ENCODE data around the gene E2F4. TPM values are rescaled to one million over a fixed set of nuclear protein-coding genes. Genes with fewer than 3 reads are reported as not detected.

Gene E2F4
- total RNA-seq, 1 experiment from 2014 or later: 74.5 TPM

- H3K36me3 ChIP-seq (ENCODE audit: control insufficient read depth, insufficient read depth, low read length): peaks cover 12% of the 10 kb centered on the region; the same call in 1 of the 2 replicates
- peaks cover 7% of the 10 kb centered on the region for H3K4me1 ChIP-seq (ENCODE audit: control insufficient read depth, insufficient read depth, low read length)
- DNase-seq (ENCODE audit: low read depth, low spot score): no peak
- no peak overlapping the region for H3K4me3 ChIP-seq (ENCODE audit: low read depth in 2 of 2, low read length in 2 of 2)
- BruUV-seq (replicated peaks): no TSS peak
- H3K9me3 ChIP-seq (ENCODE audit: control insufficient read depth, insufficient read depth, low read depth, low read length): no peaks in the 10 kb centered on the region
- H3K27ac ChIP-seq (ENCODE audit: low read length): no peak overlapping the region
- ATAC-seq: no peak
- CTCF ChIA-PET: interaction anchor here (0.5 kb wide), 1 partner anchor 167 kb away, joined by 4 read pairs; no protein-coding TSS in a partner anchor
- no peaks in the 10 kb centered on the region for H3K27me3 ChIP-seq (ENCODE audit: control insufficient read depth, insufficient read depth, low read length)
- intact Hi-C loops (cut with micrococcal nuclease; ENCODE audit: unreplicated experiment): loop anchor here (10.0 kb wide), 1 partner anchor 234 kb away; no protein-coding TSS in a partner anchor
- POLR2A ChIA-PET: no interaction called here
- TF ChIP-seq POLR2AphosphoS5 (IDR thresholded peaks at IDR 0.05; ENCODE audit: low read depth, low read length) (no peak), SIN3A (IDR thresholded peaks at IDR 0.05; ENCODE audit: borderline replicate concordance, insufficient read depth, low read depth, low read length) (no peak), CTCF (IDR thresholded peaks at IDR 0.05) (no peak), TCF7L2 (IDR thresholded peaks at IDR 0.05; ENCODE audit: low read depth, low read length) (no peak), REST (IDR thresholded peaks at IDR 0.05; ENCODE audit: insufficient read depth in 1 of 2, low read depth in 2 of 2, low read length in 1 of 2) (no peak)
- in situ Hi-C loops (cut with HindIII; ENCODE audit: low pct_unique_long_range_greater_than_20kb, low sequenced_read_pairs): no loop called here
Observed at GRCh38 chr16:67188323-67188722, 3.6 kb upstream of the E2F4 start.

- DNase-seq (ENCODE audit: low read depth, low spot score) (no peak), ATAC-seq (no peak)
- peaks cover 12% of the 10 kb centered on the region; the same call in 1 of the 2 replicates for H3K36me3 ChIP-seq (ENCODE audit: control insufficient read depth, insufficient read depth, low read length)
- POLR2A ChIA-PET: no interaction called here
- CTCF ChIA-PET: interaction anchor here (0.5 kb wide), 1 partner anchor 168 kb away, joined by 4 read pairs; no protein-coding TSS in a partner anchor
- intact Hi-C loops (cut with micrococcal nuclease; ENCODE audit: unreplicated experiment): loop anchor here (10.0 kb wide), 1 partner anchor 234 kb away; no protein-coding TSS in a partner anchor
- H3K27me3 ChIP-seq (ENCODE audit: control insufficient read depth, insufficient read depth, low read length): no peaks in the 10 kb centered on the region
- no peak for TF ChIP-seq POLR2AphosphoS5 (IDR thresholded peaks at IDR 0.05; ENCODE audit: low read depth, low read length)
- no peak for TF ChIP-seq SIN3A (IDR thresholded peaks at IDR 0.05; ENCODE audit: borderline replicate concordance, insufficient read depth, low read depth, low read length)
- no peak for TF ChIP-seq CTCF (IDR thresholded peaks at IDR 0.05)
- TF ChIP-seq REST (IDR thresholded peaks at IDR 0.05; ENCODE audit: insufficient read depth in 1 of 2, low read depth in 2 of 2, low read length in 1 of 2): no peak
- TF ChIP-seq TCF7L2 (IDR thresholded peaks at IDR 0.05; ENCODE audit: low read depth, low read length): no peak
- no peak overlapping the region for H3K27ac ChIP-seq (ENCODE audit: low read length)
- peaks cover 9% of the 10 kb centered on the region for H3K4me1 ChIP-seq (ENCODE audit: control insufficient read depth, insufficient read depth, low read length)
- in situ Hi-C loops (cut with HindIII; ENCODE audit: low pct_unique_long_range_greater_than_20kb, low sequenced_read_pairs): no loop called here
- BruUV-seq (replicated peaks): no TSS peak
- no peak overlapping the region for H3K4me3 ChIP-seq (ENCODE audit: low read depth in 2 of 2, low read length in 2 of 2)
- H3K9me3 ChIP-seq (ENCODE audit: control insufficient read depth, insufficient read depth, low read depth, low read length): no peaks in the 10 kb centered on the region
Observed at GRCh38 chr16:67188798-67189197, 3.2 kb upstream of the E2F4 start.

Data from Panc1 (cell line).